GM23248 (cell line): Measurements from ENCODE around the gene AMBRA1. TPM values are rescaled to one million over a fixed set of nuclear protein-coding genes. Genes with fewer than 3 reads are reported as not detected.
A peak's percentile ranks its signal among the peaks of the same experiment; 100 is the strongest.

Source experiments
- DNase-seq: peaks from one replicate; pipeline ENCODE4 v3.0.0-alpha.2; 2015
- H2AFZ ChIP-seq: fragments of 200-600 bp; sonication (generic); 2 replicates; pipeline ENCODE4 v1.6.1; 2016; ENCODE audit warnings: antibody characterized with exemption
- H3F3A ChIP-seq: fragments of 200-600 bp; sonication (generic); 2 replicates; pipeline ENCODE4 v1.6.1; 2016; ENCODE audit warnings: mild to moderate bottlenecking, antibody characterized with exemption, mixed run types; ENCODE audit not compliant: insufficient read depth
- H3K27ac ChIP-seq: fragments of 200-600 bp; sonication (generic); 2 replicates; pipeline ENCODE4 v1.5.1; 2016; ENCODE audit warnings: mild to moderate bottlenecking
- H3K27me3 ChIP-seq: fragments of 200-600 bp; sonication (generic); replicated peaks from 2 replicates; pipeline ENCODE4 v1.6.1; 2016; ENCODE audit warnings: mild to moderate bottlenecking; ENCODE audit not compliant: insufficient read depth
- H3K36me3 ChIP-seq: fragments of 200-600 bp; sonication (generic); 2 replicates; pipeline ENCODE4 v1.6.1; 2016; ENCODE audit warnings: low read depth, mild to moderate bottlenecking
- H3K4me1 ChIP-seq: fragments of 200-600 bp; sonication (generic); 2 replicates; pipeline ENCODE4 v1.6.1; 2016; ENCODE audit warnings: mild to moderate bottlenecking; ENCODE audit not compliant: insufficient read depth
- H3K4me2 ChIP-seq: fragments of 200-600 bp; sonication (generic); one replicate; pipeline ENCODE4 v1.6.1; 2016; ENCODE audit warnings: mild to moderate bottlenecking; ENCODE audit not compliant: unreplicated experiment
- H3K4me3 ChIP-seq: fragments of 200-600 bp; sonication (generic); 2 replicates; pipeline ENCODE4 v1.5.1; 2016; ENCODE audit warnings: mild to moderate bottlenecking
- H3K79me2 ChIP-seq: fragments of 200-600 bp; sonication (generic); 2 replicates; pipeline ENCODE4 v1.6.1; 2016; ENCODE audit warnings: mild to moderate bottlenecking; ENCODE audit not compliant: insufficient read depth
- H3K9ac ChIP-seq: fragments of 200-600 bp; sonication (generic); 2 replicates; pipeline ENCODE4 v1.6.1; 2016; ENCODE audit warnings: mild to moderate bottlenecking
- H3K9me2 ChIP-seq: fragments of 200-600 bp; sonication (generic); 2 replicates; pipeline ENCODE4 v1.6.1; 2016; ENCODE audit warnings: mixed run types, mild to moderate bottlenecking, moderate library complexity; ENCODE audit not compliant: insufficient read depth
- H3K9me3 ChIP-seq: fragments of 200-600 bp; sonication (generic); one replicate; pipeline ENCODE4 v1.6.1; 2017; ENCODE audit warnings: low read depth
- H4K20me1 ChIP-seq: fragments of 200-600 bp; sonication (generic); 2 replicates; pipeline ENCODE4 v1.6.0; 2016; ENCODE audit not compliant: insufficient read depth
- EZH2 ChIP-seq: fragments of 200-600 bp; sonication (generic); IDR thresholded peaks from 2 replicates; pipeline ENCODE4 v1.6.1; 2018; ENCODE audit warnings: antibody characterized with exemption, mild to moderate bottlenecking; ENCODE audit not compliant: insufficient read depth, poor library complexity, severe bottlenecking
- EZH2phosphoT487 ChIP-seq: fragments of 200-600 bp; sonication (generic); IDR thresholded peaks from 2 replicates; pipeline ENCODE4 v1.6.1; 2018; ENCODE audit warnings: antibody characterized with exemption, moderate library complexity, mild to moderate bottlenecking, low read depth; ENCODE audit not compliant: insufficient read depth
- WGBS, 2 experiments: methylation state at CpG; one replicate each; pipeline ENCODE4 v1.1.6; 2015 to 2017; ENCODE audit warnings: low lambda C conversion rate in 2 of 2, low coverage in 1 of 2; ENCODE audit errors: missing lambda C conversion rate in 2 of 2; 5-methylcytosine and 5-hydroxymethylcytosine counted together
- in situ Hi-C: fragments of 300-500 bp; cut with MboI; formaldehyde crosslinking; loops from 2 replicates; pipeline ENCODE4 v1.15.0; 2020
- polyA plus RNA-seq: library from polyadenylated mRNA; unstranded; fragments of >200 nt; fragmentation: Nextera tagmentation; extraction: Ambion mirVana; gene quantifications from 2 replicates; pipeline ENCODE4 v1.2.1, GENCODE V29; 2016
- total RNA-seq: library from RNA; depleted of rRNA; stranded (reverse); fragments of >200 nt; shearing (Covaris generic); gene quantifications from 2 replicates; pipeline ENCODE4 v1.2.3, GENCODE V29; 2014

The AMBRA1 gene
- total and polyA plus RNA-seq, 2 experiments from 2014 or later: 5.0 to 46.0 TPM

DNA sequence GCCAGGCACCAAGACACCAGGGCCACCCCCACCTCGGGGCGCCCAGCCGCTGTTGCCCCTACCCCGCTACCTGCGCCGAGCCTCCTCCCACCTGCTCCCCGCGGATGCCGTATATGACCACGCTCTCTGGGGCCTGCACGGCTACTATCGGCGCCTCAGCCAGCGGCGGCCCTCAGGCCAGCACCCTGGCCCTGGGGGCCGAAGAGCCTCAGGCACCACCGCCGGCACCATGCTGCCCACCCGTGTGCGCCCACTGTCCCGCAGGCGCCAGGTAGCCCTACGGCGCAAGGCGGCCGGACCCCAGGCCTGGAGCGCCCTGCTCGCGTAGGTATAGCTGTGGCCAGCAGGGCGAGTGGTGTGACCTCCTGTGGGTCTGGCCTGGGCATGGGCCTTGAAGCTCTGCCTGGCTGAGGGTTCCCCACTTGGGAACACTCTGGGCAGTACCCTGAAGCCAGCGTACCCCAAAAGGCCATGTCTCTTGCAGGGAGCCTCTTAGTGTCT is 227.1 kb downstream of the AMBRA1 start:
- Histone ChIP-seq H3K4me1 (peaks cover 21% of the 10 kb centered on the region), H3K36me3 (no peaks in the 10 kb centered on the region), H3K4me2 (no peak overlapping the region), H3K27me3 (no peaks in the 10 kb centered on the region), H3K9me3 (no peaks in the 10 kb centered on the region), H4K20me1 (no peaks in the 10 kb centered on the region), H2AFZ (no peak overlapping the region), H3K27ac (no peak overlapping the region), H3F3A (no peaks in the 10 kb centered on the region), H3K79me2 (peaks cover 28% of the 10 kb centered on the region), H3K9me2 (no peaks in the 10 kb centered on the region), H3K4me3 (no peak overlapping the region), H3K9ac (no peak overlapping the region)
- DNase-seq: no peak
- in situ Hi-C loops: no loop called here
- TF ChIP-seq EZH2phosphoT487 (no peak), EZH2 (no peak)
- 92% methylated on average over 29 to 31 of the region's 31 CpGs for WGBS, 2 experiments

- no peak for DNase-seq
- no peaks in the 10 kb centered on the region for H3K9me3 ChIP-seq
- peaks cover 25% of the 10 kb centered on the region for H3K4me1 ChIP-seq
- H3K9ac ChIP-seq: no peak overlapping the region
- H3F3A ChIP-seq: no peaks in the 10 kb centered on the region
- in situ Hi-C loops: no loop called here
- H3K27me3 ChIP-seq: no peaks in the 10 kb centered on the region
- 91 to 97% methylated on average over 15 to 21 of the region's 22 CpGs for WGBS, 2 experiments
- no peaks in the 10 kb centered on the region for H3K9me2 ChIP-seq
- no peak overlapping the region for H3K27ac ChIP-seq
- peaks cover 30% of the 10 kb centered on the region for H3K79me2 ChIP-seq
- H2AFZ ChIP-seq: no peak overlapping the region
- no peaks in the 10 kb centered on the region for H3K36me3 ChIP-seq
- H4K20me1 ChIP-seq: no peaks in the 10 kb centered on the region
- no peak for TF ChIP-seq EZH2phosphoT487
- no peak for TF ChIP-seq EZH2
- H3K4me3 ChIP-seq: no peak overlapping the region
- H3K4me2 ChIP-seq: no peak overlapping the region
Measured at GRCh38 chr11:46366260-46366659, 227.6 kb downstream of the AMBRA1 start.

- no peaks in the 10 kb centered on the region for H4K20me1 ChIP-seq
- no peak overlapping the region for H2AFZ ChIP-seq
Measured at GRCh38 chr11:46364791-46365190, 229.0 kb downstream of the AMBRA1 start.

GRCh38 chr11:46364056-46364455 is 229.8 kb downstream of the AMBRA1 start:
- peak overlapping the region; percentile 65 for H3K27ac ChIP-seq
- H3K4me2 ChIP-seq: no peak overlapping the region
- H3K79me2 ChIP-seq: peaks cover 44% of the 10 kb centered on the region
- in situ Hi-C loops: no loop called here
- H3K4me1 ChIP-seq: peaks cover 32% of the 10 kb centered on the region
- H3K9me3 ChIP-seq: no peaks in the 10 kb centered on the region
- no peak overlapping the region for H3K4me3 ChIP-seq
- H3K9ac ChIP-seq: peak overlapping the region; percentile 74
- WGBS, 2 experiments: 55% methylated on average over 9 of the region's 9 CpGs
- TF ChIP-seq EZH2phosphoT487 (no peak), EZH2 (no peak)
- H2AFZ ChIP-seq: no peak overlapping the region
- H3K27me3 ChIP-seq: no peaks in the 10 kb centered on the region
- H4K20me1 ChIP-seq: no peaks in the 10 kb centered on the region
- peaks cover 12% of the 10 kb centered on the region; the same call in 1 of the 2 replicates for H3F3A ChIP-seq
- peak; percentile 54 for DNase-seq
- no peaks in the 10 kb centered on the region for H3K36me3 ChIP-seq
- H3K9me2 ChIP-seq: no peaks in the 10 kb centered on the region

More at GRCh38 chr11:46364791-46365190, 229.0 kb downstream of the AMBRA1 start:
- no peak for DNase-seq
- in situ Hi-C loops: no loop called here
- Histone ChIP-seq H3K9me3 (no peaks in the 10 kb centered on the region), H3K4me1 (peaks cover 32% of the 10 kb centered on the region), H3K4me3 (no peak overlapping the region), H3K9ac (no peak overlapping the region), H3K27ac (no peak overlapping the region), H3K27me3 (no peaks in the 10 kb centered on the region), H3F3A (peaks cover 12% of the 10 kb centered on the region; the same call in 1 of the 2 replicates), H3K4me2 (no peak overlapping the region), H3K36me3 (no peaks in the 10 kb centered on the region), H3K9me2 (no peaks in the 10 kb centered on the region), H3K79me2 (peaks cover 42% of the 10 kb centered on the region)
- WGBS, 2 experiments: 70 to 79% methylated on average over 3 of the region's 3 CpGs
- TF ChIP-seq EZH2phosphoT487: no peak
- TF ChIP-seq EZH2: no peak

GRCh38 chr11:46363455-46364005 is 230.3 kb downstream of the AMBRA1 start:
- H3K79me2 ChIP-seq: peaks cover 49% of the 10 kb centered on the region
- no peaks in the 10 kb centered on the region for H3K9me2 ChIP-seq
- H3K4me1 ChIP-seq: peaks cover 32% of the 10 kb centered on the region
- H3K36me3 ChIP-seq: no peaks in the 10 kb centered on the region
- H3K27me3 ChIP-seq: no peaks in the 10 kb centered on the region
- peaks cover 12% of the 10 kb centered on the region; the same call in 1 of the 2 replicates for H3F3A ChIP-seq
- peak overlapping the region; percentile 36 for H3K4me2 ChIP-seq
- no peak overlapping the region for H2AFZ ChIP-seq
- H3K4me3 ChIP-seq: no peak overlapping the region
- H4K20me1 ChIP-seq: no peaks in the 10 kb centered on the region
- peak; percentile 72 for DNase-seq
- peak overlapping the region; percentile 74 for H3K9ac ChIP-seq
- in situ Hi-C loops: no loop called here
- peak overlapping the region; percentile 65 for H3K27ac ChIP-seq
- no peaks in the 10 kb centered on the region for H3K9me3 ChIP-seq
- WGBS, 2 experiments: 75 to 77% methylated on average over 21 of the region's 21 CpGs
- TF ChIP-seq EZH2phosphoT487: no peak
- no peak for TF ChIP-seq EZH2
